WTC11 (cell line): ENCODE measurements around the gene GMEB2. TPM values are rescaled to one million over a fixed set of nuclear protein-coding genes. Genes with fewer than 3 reads are reported as not detected.

Experiments used
- ATAC-seq: fragments of 200-7000 bp; cut with Tn5 transposase; 2 replicates; pipeline ENCODE4 v1.10.0; 2021; ENCODE audit warnings: mild to moderate bottlenecking, moderate library complexity
- CTCF ChIA-PET: fragments of 300-600 bp; sonication (Branson Sonifier 250); formaldehyde crosslinking; loops from one replicate; lab custom pipeline; 2021; ENCODE audit warnings: antibody characterized with exemption; lab: Charles Lee
- POLR2A ChIA-PET: fragments of 350-600 bp; sonication (Branson Sonifier 250); formaldehyde crosslinking; loops from one replicate; lab custom pipeline; 2021; ENCODE audit warnings: antibody characterized with exemption; lab: Charles Lee
- DNase-seq: peaks from one replicate; pipeline ENCODE4 v3.0.0; 2021; ENCODE audit warnings: low spot score
- H3K27ac Mint-ChIP-seq: 2 replicates; pipeline ENCODE4 v1.8.0; 2021; ENCODE audit warnings: mixed read lengths
- H3K27me3 Mint-ChIP-seq: 2 replicates; pipeline ENCODE4 v1.8.0; 2021; ENCODE audit warnings: low read depth, mild to moderate bottlenecking, moderate library complexity, mixed read lengths
- H3K36me3 Mint-ChIP-seq: 2 replicates; pipeline ENCODE4 v1.8.0; 2021; ENCODE audit warnings: mixed read lengths
- H3K4me1 Mint-ChIP-seq: 2 replicates; pipeline ENCODE4 v1.8.0; 2022; ENCODE audit warnings: mixed read lengths
- H3K4me3 Mint-ChIP-seq: 2 replicates; pipeline ENCODE4 v1.8.0; 2021; ENCODE audit warnings: mild to moderate bottlenecking, moderate library complexity, mixed read lengths
- H3K9me3 Mint-ChIP-seq: 2 replicates; pipeline ENCODE4 v1.8.0; 2021; ENCODE audit warnings: mixed read lengths
- ERG ChIP-seq: fragments of 250-450 bp; sonication (Bioruptor Pico); IDR thresholded peaks from 2 replicates; pipeline ENCODE4 v1.8.0; 2021; ENCODE audit warnings: mild to moderate bottlenecking
- ESRRA ChIP-seq: sonication (generic); formaldehyde crosslinking; IDR thresholded peaks from 2 replicates; pipeline ENCODE4 v1.8.1; 2022; ENCODE audit warnings: mild to moderate bottlenecking, missing genetic modification reagents, borderline replicate concordance
- ETV6 ChIP-seq: sonication (generic); formaldehyde crosslinking; IDR thresholded peaks from 2 replicates; pipeline ENCODE4 v1.8.1; 2022; ENCODE audit warnings: mild to moderate bottlenecking, missing genetic modification reagents
- FOXP1 ChIP-seq: sonication (generic); formaldehyde crosslinking; IDR thresholded peaks from 2 replicates; pipeline ENCODE4 v1.8.0; 2022; ENCODE audit warnings: missing genetic modification reagents, mild to moderate bottlenecking, moderate library complexity, borderline replicate concordance
- GRHL2 ChIP-seq: fragments of 250-450 bp; sonication (Bioruptor Pico); IDR thresholded peaks from 2 replicates; pipeline ENCODE4 v1.8.0; 2022; ENCODE audit warnings: mild to moderate bottlenecking, moderate library complexity; ENCODE audit not compliant: insufficient replicate concordance, severe bottlenecking
- NR1H2 ChIP-seq: sonication (generic); formaldehyde crosslinking; IDR thresholded peaks from 2 replicates; pipeline ENCODE4 v1.9.0; 2021; ENCODE audit warnings: mild to moderate bottlenecking, moderate library complexity, missing genetic modification reagents
- RORB ChIP-seq: fragments of 250-450 bp; sonication (Bioruptor Pico); IDR thresholded peaks from 2 replicates; pipeline ENCODE4 v1.9.0; 2021; ENCODE audit warnings: mild to moderate bottlenecking
- SOX15 ChIP-seq: fragments of 250-450 bp; sonication (Bioruptor Pico); IDR thresholded peaks from 2 replicates; pipeline ENCODE4 v1.9.0; 2021; ENCODE audit warnings: mild to moderate bottlenecking
- STAT6 ChIP-seq: sonication (generic); formaldehyde crosslinking; conservative IDR thresholded peaks from 2 replicates; pipeline ENCODE4 v1.8.1; 2023; ENCODE audit warnings: mild to moderate bottlenecking, low read depth, missing genetic modification reagents, moderate library complexity
- TP53 ChIP-seq: sonication (generic); formaldehyde crosslinking; IDR thresholded peaks from 2 replicates; pipeline ENCODE4 v1.8.1; 2023; ENCODE audit warnings: mild to moderate bottlenecking, missing genetic modification reagents
- ZNF138 ChIP-seq: sonication (generic); formaldehyde crosslinking; conservative IDR thresholded peaks from 2 replicates; pipeline ENCODE4 v1.8.1; 2022; ENCODE audit warnings: mild to moderate bottlenecking, moderate library complexity, missing genetic modification reagents
- ZNF532 ChIP-seq: fragments of 250-450 bp; sonication (Bioruptor Pico); IDR thresholded peaks from 2 replicates; pipeline ENCODE4 v1.9.0; 2021; ENCODE audit warnings: mild to moderate bottlenecking, borderline replicate concordance
- total RNA-seq: library from RNA; stranded (reverse); gene quantifications from 3 replicates; pipeline ENCODE4 v1.2.3, GENCODE V29; 2021
- TF ChIP-seq, protein P1 (sequence below): fragments of 250-450 bp; sonication (Bioruptor Pico); IDR thresholded peaks from 2 replicates; pipeline ENCODE4 v1.9.0; 2021; ENCODE audit warnings: mild to moderate bottlenecking
- TF ChIP-seq, protein P2 (sequence below): sonication (generic); formaldehyde crosslinking; IDR thresholded peaks from 2 replicates; pipeline ENCODE4 v1.8.1; 2022; ENCODE audit warnings: low read depth, mild to moderate bottlenecking, moderate library complexity, missing genetic modification reagents, borderline replicate concordance
- TF ChIP-seq, protein P3 (sequence below): sonication (generic); formaldehyde crosslinking; IDR thresholded peaks from 2 replicates; pipeline ENCODE4 v1.8.1; 2022; ENCODE audit warnings: low read depth, missing genetic modification reagents, borderline replicate concordance

GMEB2 gene
- total RNA-seq, 1 experiment from 2014 or later = 14.8 TPM

DNA sequence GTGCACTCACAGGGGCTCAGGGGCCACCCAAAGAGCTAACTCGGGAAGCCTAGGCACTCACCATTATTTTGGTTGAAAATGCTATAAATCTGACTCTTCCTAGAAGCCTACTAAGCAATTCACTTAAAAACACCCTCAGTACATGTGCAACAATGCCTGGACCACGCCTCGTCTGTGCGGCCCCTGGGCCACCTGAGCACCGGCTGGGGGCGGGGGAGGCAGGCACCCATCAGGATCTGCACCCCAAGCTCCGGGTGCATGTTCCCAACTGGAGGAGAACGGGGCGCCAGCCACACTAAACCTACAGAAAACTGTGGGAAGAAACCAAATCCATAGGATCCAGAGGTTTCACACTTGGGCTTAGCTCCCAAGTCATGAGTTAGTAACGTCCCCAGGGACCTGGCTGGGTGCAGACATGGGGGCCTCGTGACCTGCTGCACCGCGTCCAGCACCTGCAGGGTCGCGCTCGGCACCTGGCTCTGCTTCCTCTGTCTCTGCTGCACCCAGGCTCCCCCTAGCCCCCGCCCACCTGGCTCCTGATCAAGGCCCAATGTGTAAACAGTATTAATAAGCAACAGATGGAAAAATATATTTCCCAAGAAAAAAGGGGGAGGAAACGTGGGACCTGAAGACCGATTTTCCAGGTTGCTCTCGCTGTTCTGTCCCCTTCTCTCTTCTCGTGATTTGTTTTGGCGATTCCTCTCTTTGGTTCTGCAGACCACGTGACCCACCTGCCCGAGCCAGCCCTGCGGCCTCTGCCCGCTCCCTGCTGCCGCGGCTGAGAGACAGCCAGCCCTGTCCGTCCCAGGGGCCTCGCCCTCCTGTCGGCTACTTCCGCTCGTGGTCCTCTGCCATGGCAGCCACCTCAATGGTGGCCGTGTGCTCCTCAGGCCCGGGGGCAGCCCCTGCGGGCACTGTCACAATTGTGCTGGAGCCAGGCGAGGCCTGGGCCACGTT, 37.4 kb downstream of the GMEB2 start:
- H3K27ac Mint-ChIP-seq = no peak overlapping the region
- DNase-seq = no peak
- H3K4me3 Mint-ChIP-seq = no peak overlapping the region
- H3K27me3 Mint-ChIP-seq = no peaks in the 10 kb centered on the region
- ATAC-seq = no peak
- no peaks in the 10 kb centered on the region for H3K9me3 Mint-ChIP-seq
- H3K4me1 Mint-ChIP-seq = no peaks in the 10 kb centered on the region
- peaks cover 12% of the 10 kb centered on the region for H3K36me3 Mint-ChIP-seq
- TF ChIP-seq FOXP1 (no peak), STAT6 (no peak), ZNF532 (no peak), ZNF138 (CRISPR knock-in tag) (no peak), TP53 (CRISPR knock-in tag) (no peak), NR1H2 (no peak), ESRRA (no peak), RORB (CRISPR knock-in tag) (no peak), SOX15 (CRISPR knock-in tag) (no peak), ETV6 (CRISPR knock-in tag) (no peak), GRHL2 (no peak), ERG (CRISPR knock-in tag) (no peak)
- TF ChIP-seq, protein P1, sequence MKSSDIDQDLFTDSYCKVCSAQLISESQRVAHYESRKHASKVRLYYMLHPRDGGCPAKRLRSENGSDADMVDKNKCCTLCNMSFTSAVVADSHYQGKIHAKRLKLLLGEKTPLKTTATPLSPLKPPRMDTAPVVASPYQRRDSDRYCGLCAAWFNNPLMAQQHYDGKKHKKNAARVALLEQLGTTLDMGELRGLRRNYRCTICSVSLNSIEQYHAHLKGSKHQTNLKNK (CRISPR knock-in tag) = no peak
- TF ChIP-seq, protein P2, sequence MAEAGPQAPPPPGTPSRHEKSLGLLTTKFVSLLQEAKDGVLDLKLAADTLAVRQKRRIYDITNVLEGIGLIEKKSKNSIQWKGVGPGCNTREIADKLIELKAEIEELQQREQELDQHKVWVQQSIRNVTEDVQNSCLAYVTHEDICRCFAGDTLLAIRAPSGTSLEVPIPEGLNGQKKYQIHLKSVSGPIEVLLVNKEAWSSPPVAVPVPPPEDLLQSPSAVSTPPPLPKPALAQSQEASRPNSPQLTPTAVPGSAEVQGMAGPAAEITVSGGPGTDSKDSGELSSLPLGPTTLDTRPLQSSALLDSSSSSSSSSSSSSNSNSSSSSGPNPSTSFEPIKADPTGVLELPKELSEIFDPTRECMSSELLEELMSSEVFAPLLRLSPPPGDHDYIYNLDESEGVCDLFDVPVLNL (CRISPR knock-in tag) = no peak
- TF ChIP-seq, protein P3, sequence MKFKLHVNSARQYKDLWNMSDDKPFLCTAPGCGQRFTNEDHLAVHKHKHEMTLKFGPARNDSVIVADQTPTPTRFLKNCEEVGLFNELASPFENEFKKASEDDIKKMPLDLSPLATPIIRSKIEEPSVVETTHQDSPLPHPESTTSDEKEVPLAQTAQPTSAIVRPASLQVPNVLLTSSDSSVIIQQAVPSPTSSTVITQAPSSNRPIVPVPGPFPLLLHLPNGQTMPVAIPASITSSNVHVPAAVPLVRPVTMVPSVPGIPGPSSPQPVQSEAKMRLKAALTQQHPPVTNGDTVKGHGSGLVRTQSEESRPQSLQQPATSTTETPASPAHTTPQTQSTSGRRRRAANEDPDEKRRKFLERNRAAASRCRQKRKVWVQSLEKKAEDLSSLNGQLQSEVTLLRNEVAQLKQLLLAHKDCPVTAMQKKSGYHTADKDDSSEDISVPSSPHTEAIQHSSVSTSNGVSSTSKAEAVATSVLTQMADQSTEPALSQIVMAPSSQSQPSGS (CRISPR knock-in tag) = no peak
- TF ChIP-seq, all 79 proteins: peak for 0
- ChIA-PET POLR2A (no interaction called here), CTCF (no interaction called here)
